Calu3 (cell line): ENCODE results near the gene RNF26. TPM values are rescaled to one million over a fixed set of nuclear protein-coding genes. Genes with fewer than 3 reads are reported as not detected.

Experiments used
- BruUV-seq: library from RNA; stranded (reverse); fragments of 400-500 nt; replicated peaks from 2 replicates; lab custom pipeline; 2021; lab: Mats Ljungman, UMichigan
- CTCF ChIA-PET: fragments of 300-600 bp; sonication (Branson Sonifier 250); formaldehyde crosslinking; loops from one replicate; lab custom pipeline; 2022; ENCODE audit warnings: antibody characterized with exemption; lab: Charles Lee
- DNase-seq: peaks from one replicate; pipeline ENCODE4 v3.0.0; 2022
- H3K27ac Mint-ChIP-seq: one replicate; pipeline ENCODE4 v1.8.0; 2022; ENCODE audit warnings: mixed read lengths; ENCODE audit not compliant: unreplicated experiment
- H3K27me3 Mint-ChIP-seq: one replicate; pipeline ENCODE4 v1.8.0; 2022; ENCODE audit warnings: mixed read lengths; ENCODE audit not compliant: unreplicated experiment
- H3K36me3 Mint-ChIP-seq: one replicate; pipeline ENCODE4 v1.8.0; 2022; ENCODE audit warnings: mild to moderate bottlenecking, moderate library complexity, mixed read lengths; ENCODE audit not compliant: insufficient read depth, unreplicated experiment
- H3K4me1 Mint-ChIP-seq: one replicate; pipeline ENCODE4 v1.8.0; 2022; ENCODE audit warnings: mild to moderate bottlenecking, low read depth, mixed read lengths; ENCODE audit not compliant: unreplicated experiment
- H3K4me3 Mint-ChIP-seq: one replicate; pipeline ENCODE4 v1.8.0; 2022; ENCODE audit warnings: mild to moderate bottlenecking, low read depth, moderate library complexity, mixed read lengths; ENCODE audit not compliant: unreplicated experiment
- H3K9me3 Mint-ChIP-seq: one replicate; pipeline ENCODE4 v1.8.0; 2022; ENCODE audit warnings: low read depth, mixed read lengths; ENCODE audit not compliant: unreplicated experiment
- CTCF ChIP-seq: fragments of 200-600 bp; IDR thresholded peaks from one replicate; pipeline ENCODE4 v1.8.0; 2022; ENCODE audit warnings: antibody characterized with exemption; ENCODE audit not compliant: unreplicated experiment
- intact Hi-C: fragments of 100-400 bp; cut with micrococcal nuclease; formaldehyde crosslinking; loops from one replicate; pipeline ENCODE4 v1.10.0; 2022; ENCODE audit not compliant: unreplicated experiment
- total RNA-seq: library from RNA; stranded (reverse); gene quantifications from 2 replicates; pipeline ENCODE4 v1.2.3, GENCODE V29; 2022

RNF26 gene
- total RNA-seq, 1 experiment from 2014 or later: 31.8 TPM

- Mint-ChIP-seq H3K4me1 (no peaks in the 10 kb centered on the region), H3K36me3 (no peaks in the 10 kb centered on the region), H3K4me3 (no peak overlapping the region), H3K9me3 (no peaks in the 10 kb centered on the region), H3K27me3 (no peaks in the 10 kb centered on the region), H3K27ac (no peak overlapping the region)
- DNase-seq: no peak
- intact Hi-C loops: no loop called here
- no peak for TF ChIP-seq CTCF
- CTCF ChIA-PET: no interaction called here
- BruUV-seq: no TSS peak
Measured at GRCh38 chr11:119309411-119309810, 24.9 kb upstream of the RNF26 start.

GRCh38 chr11:119309953-119310681 lies 24.2 kb upstream of the RNF26 start:
- Mint-ChIP-seq H3K4me1 (no peaks in the 10 kb centered on the region), H3K9me3 (no peaks in the 10 kb centered on the region), H3K36me3 (no peaks in the 10 kb centered on the region), H3K27ac (no peak overlapping the region), H3K4me3 (no peak overlapping the region), H3K27me3 (no peaks in the 10 kb centered on the region)
- BruUV-seq: no TSS peak
- DNase-seq: no peak
- no peak for TF ChIP-seq CTCF
- intact Hi-C loops: no loop called here
- CTCF ChIA-PET: no interaction called here

GRCh38 chr11:119310682-119311052 lies 23.7 kb upstream of the RNF26 start:
- Mint-ChIP-seq H3K4me3 (no peak overlapping the region), H3K36me3 (peaks cover 4% of the 10 kb centered on the region), H3K27ac (no peak overlapping the region), H3K4me1 (no peaks in the 10 kb centered on the region), H3K27me3 (no peaks in the 10 kb centered on the region), H3K9me3 (no peaks in the 10 kb centered on the region)
- TF ChIP-seq CTCF: no peak
- no peak for DNase-seq
- CTCF ChIA-PET: interaction anchor here (0.6 kb wide), 1 partner anchor 710 kb away, joined by 3 read pairs; no protein-coding TSS in a partner anchor
- intact Hi-C loops: no loop called here
- no TSS peak for BruUV-seq

GRCh38 chr11:119314726-119315125 lies 19.6 kb upstream of the RNF26 start:
- H3K9me3 Mint-ChIP-seq: no peaks in the 10 kb centered on the region
- no peak for DNase-seq
- intact Hi-C loops: no loop called here
- H3K4me3 Mint-ChIP-seq: no peak overlapping the region
- no peak for TF ChIP-seq CTCF
- H3K27me3 Mint-ChIP-seq: peaks cover 15% of the 10 kb centered on the region
- H3K27ac Mint-ChIP-seq: no peak overlapping the region
- H3K4me1 Mint-ChIP-seq: no peaks in the 10 kb centered on the region
- peaks cover 17% of the 10 kb centered on the region for H3K36me3 Mint-ChIP-seq
- CTCF ChIA-PET: interaction anchor here (1.3 to 1.6 kb wide), 2 partner anchors 24 to 258 kb away, joined by 3 to 9 read pairs; no protein-coding TSS in a partner anchor
- no TSS peak for BruUV-seq
